Measurements from ENCODE around the gene PRKCB.

The PRKCB gene

GRCh38 chr16:23975293-23975692 lies 139.5 kb downstream of the PRKCB start:
- DNase-seq = no peak
- TF ChIP-seq GATA1 (IDR thresholded peaks at IDR 0.05; ENCODE audit: low read depth, low read length) = no peak
- no peak for TF ChIP-seq POLR2A (IDR thresholded peaks at IDR 0.05; ENCODE audit: low read length)

- no peak for DNase-seq
Measured at GRCh38 chr16:23976091-23976490, 140.3 kb downstream of the PRKCB start.

GRCh38 chr16:23976524-23976923 lies 140.7 kb downstream of the PRKCB start:
- TF ChIP-seq GATA1 (IDR thresholded peaks at IDR 0.05; ENCODE audit: low read depth, low read length) = no peak
- TF ChIP-seq POLR2A (IDR thresholded peaks at IDR 0.05; ENCODE audit: low read length) = no peak
- DNase-seq = no peak

More at GRCh38 chr16:23976091-23976490, 140.3 kb downstream of the PRKCB start:
- TF ChIP-seq GATA1 (IDR thresholded peaks at IDR 0.05; ENCODE audit: low read depth, low read length) (no peak), POLR2A (IDR thresholded peaks at IDR 0.05; ENCODE audit: low read length) (no peak)

GRCh38 chr16:23979441-23979840 lies 143.7 kb downstream of the PRKCB start:
- no peak for DNase-seq

GRCh38 chr16:23979982-23980381 lies 144.2 kb downstream of the PRKCB start:
- TF ChIP-seq POLR2A (IDR thresholded peaks at IDR 0.05; ENCODE audit: low read length) = no peak
- TF ChIP-seq GATA1 (IDR thresholded peaks at IDR 0.05; ENCODE audit: low read depth, low read length) = no peak
- no peak for DNase-seq

More at GRCh38 chr16:23979441-23979840, 143.7 kb downstream of the PRKCB start:
- TF ChIP-seq GATA1 (IDR thresholded peaks at IDR 0.05; ENCODE audit: low read depth, low read length) (no peak), POLR2A (IDR thresholded peaks at IDR 0.05; ENCODE audit: low read length) (no peak)

GRCh38 chr16:23981429-23982399 lies 145.9 kb downstream of the PRKCB start:
- no peak for DNase-seq
- TF ChIP-seq GATA1 (IDR thresholded peaks at IDR 0.05; ENCODE audit: low read depth, low read length) (no peak), POLR2A (IDR thresholded peaks at IDR 0.05; ENCODE audit: low read length) (no peak)

GRCh38 chr16:23986455-23986854 lies 150.7 kb downstream of the PRKCB start:
- no peak for TF ChIP-seq GATA1 (IDR thresholded peaks at IDR 0.05; ENCODE audit: low read depth, low read length)
- no peak for TF ChIP-seq POLR2A (IDR thresholded peaks at IDR 0.05; ENCODE audit: low read length)
- DNase-seq = no peak

- DNase-seq = no peak
- TF ChIP-seq POLR2A (IDR thresholded peaks at IDR 0.05; ENCODE audit: low read length) = no peak
- no peak for TF ChIP-seq GATA1 (IDR thresholded peaks at IDR 0.05; ENCODE audit: low read depth, low read length)
Measured at GRCh38 chr16:23987443-23987842, 151.7 kb downstream of the PRKCB start.

GRCh38 chr16:23990507-23990906 lies 154.7 kb downstream of the PRKCB start:
- no peak for TF ChIP-seq POLR2A (IDR thresholded peaks at IDR 0.05; ENCODE audit: low read length)
- TF ChIP-seq GATA1 (IDR thresholded peaks at IDR 0.05; ENCODE audit: low read depth, low read length) = no peak
- DNase-seq = no peak

- no peak for DNase-seq
- TF ChIP-seq POLR2A (IDR thresholded peaks at IDR 0.05; ENCODE audit: low read length) (no peak), GATA1 (IDR thresholded peaks at IDR 0.05; ENCODE audit: low read depth, low read length) (no peak)
Measured at GRCh38 chr16:23991066-23991465, 155.3 kb downstream of the PRKCB start.

GRCh38 chr16:23994615-23995014 lies 158.8 kb downstream of the PRKCB start:
- no peak for DNase-seq
- no peak for TF ChIP-seq POLR2A (IDR thresholded peaks at IDR 0.05; ENCODE audit: low read length)
- no peak for TF ChIP-seq GATA1 (IDR thresholded peaks at IDR 0.05; ENCODE audit: low read depth, low read length)

- no peak for DNase-seq
- TF ChIP-seq GATA1 (IDR thresholded peaks at IDR 0.05; ENCODE audit: low read depth, low read length) (no peak), POLR2A (IDR thresholded peaks at IDR 0.05; ENCODE audit: low read length) (no peak)
Measured at GRCh38 chr16:23996258-23996955, 160.6 kb downstream of the PRKCB start.

GRCh38 chr16:23998771-23999170 lies 163.0 kb downstream of the PRKCB start:
- no peak for TF ChIP-seq GATA1 (IDR thresholded peaks at IDR 0.05; ENCODE audit: low read depth, low read length)

GRCh38 chr16:23999663-24000062 lies 163.9 kb downstream of the PRKCB start:
- no peak for TF ChIP-seq POLR2A (IDR thresholded peaks at IDR 0.05; ENCODE audit: low read length)
- no peak for TF ChIP-seq GATA1 (IDR thresholded peaks at IDR 0.05; ENCODE audit: low read depth, low read length)
- no peak for DNase-seq

More at GRCh38 chr16:23998771-23999170, 163.0 kb downstream of the PRKCB start:
- DNase-seq = no peak
